Endothelial cell of umbilical vein (primary cell): ENCODE results near the gene CHD9NB. TPM values are rescaled to one million over a fixed set of nuclear protein-coding genes. Genes with fewer than 3 reads are reported as not detected.

Source experiments
- Bru-seq: library from RNA; stranded (reverse); fragments of 400-500 nt; gene quantifications from one replicate; lab custom pipeline; 2021; lab: Mats Ljungman, UMichigan
- BruChase-seq, 2 experiments: library from RNA; stranded (reverse); fragments of 400-500 nt; gene quantifications; one replicate each; lab custom pipeline; 2021; lab: Mats Ljungman, UMichigan
- BruUV-seq: library from RNA; stranded (reverse); fragments of 400-500 nt; replicated peaks from 2 replicates; lab custom pipeline; 2021; lab: Mats Ljungman, UMichigan
- CTCF ChIA-PET: fragments of 300-600, 350-600 bp; sonication (Branson Sonifier 250); formaldehyde crosslinking; loops from one replicate; lab custom pipeline; 2021; ENCODE audit warnings: antibody characterized with exemption, inconsistent platforms; lab: Charles Lee
- POLR2A ChIA-PET: fragments of 300-600, 350-600 bp; sonication (Branson Sonifier 250); formaldehyde crosslinking; loops from one replicate; lab custom pipeline; 2021; ENCODE audit warnings: antibody characterized with exemption, inconsistent platforms; lab: Charles Lee
- DNase-seq: peaks from one replicate; pipeline ENCODE4 v3.0.0-alpha.2; 2011; ENCODE audit warnings: low read depth, low spot score
- FAIRE-seq: peaks from 2 replicates; lab custom pipeline; 2011; peaks lifted over from hg19 to GRCh38; lab: Jason Lieb, UNC
- H2AFZ ChIP-seq: 2 replicates; pipeline ENCODE4 v1.6.0; 2012; ENCODE audit warnings: low read depth, low read length, control low read depth, inconsistent platforms
- H3K27ac ChIP-seq: 2 replicates; pipeline ENCODE4 v1.5.1; 2011; ENCODE audit warnings: low read depth, mild to moderate bottlenecking, control low read depth, low read length, moderate library complexity; ENCODE audit not compliant: insufficient read depth
- H3K27me3 ChIP-seq, 2 experiments: 2 replicates each; pipeline versions ENCODE4 v1.6.0 to v1.6.1; 2011; ENCODE audit warnings: low read length in 2 of 2, mixed read lengths in 1 of 2; ENCODE audit not compliant: control insufficient read depth in 2 of 2, insufficient read depth in 2 of 2
- H3K36me3 ChIP-seq, 2 experiments: 2 replicates in 1 of 2; 3 replicates in 1 of 2; pipeline ENCODE4 v1.5.1; 2011; ENCODE audit warnings: low read length in 2 of 2, mild to moderate bottlenecking in 1 of 2, moderate library complexity in 1 of 2; ENCODE audit not compliant: control insufficient read depth in 2 of 2, insufficient read depth in 2 of 2; ENCODE audit errors: extremely low read depth in 1 of 2
- H3K4me1 ChIP-seq: 3 replicates; pipeline ENCODE4 v1.5.1; 2011; ENCODE audit warnings: mild to moderate bottlenecking, low read length; ENCODE audit not compliant: control insufficient read depth, insufficient read depth; ENCODE audit errors: extremely low read depth
- H3K4me2 ChIP-seq: 2 replicates; pipeline ENCODE4 v1.6.1; 2011; ENCODE audit warnings: low read length, control low read depth, mixed read lengths; ENCODE audit not compliant: insufficient read depth
- H3K4me3 ChIP-seq, 3 experiments: fragments of 200-600 bp in 1 of 3; sonication (generic), shearing (Covaris generic) in 1 of 3; replicated peaks in 1 of 3; 2 replicates each; pipeline ENCODE4 v1.5.1; 2011 to 2016; ENCODE audit warnings: control low read depth in 3 of 3, low read length in 3 of 3, mild to moderate bottlenecking in 2 of 3, inconsistent platforms in 1 of 3, low read depth in 1 of 3, moderate library complexity in 1 of 3; ENCODE audit not compliant: insufficient read depth in 1 of 3
- H3K79me2 ChIP-seq: 2 replicates; pipeline ENCODE4 v1.6.0; 2012; ENCODE audit warnings: low read length, inconsistent platforms; ENCODE audit not compliant: control insufficient read depth, insufficient read depth
- H3K9ac ChIP-seq: replicated peaks from 2 replicates; pipeline ENCODE3; 2011; ENCODE audit warnings: low read length, control low read depth; ENCODE audit not compliant: insufficient read depth; ENCODE audit errors: extremely low read depth
- H3K9me1 ChIP-seq: replicated peaks from 3 replicates; pipeline ENCODE4 v1.6.0; 2011; ENCODE audit warnings: mild to moderate bottlenecking, low read length; ENCODE audit not compliant: control insufficient read depth, insufficient read depth; ENCODE audit errors: extremely low read depth
- H3K9me3 ChIP-seq: replicated peaks from 2 replicates; pipeline ENCODE4 v1.5.1; 2012; ENCODE audit warnings: low read length, inconsistent platforms; ENCODE audit not compliant: control insufficient read depth, insufficient read depth
- H4K20me1 ChIP-seq: replicated peaks from 2 replicates; pipeline ENCODE3; 2011; ENCODE audit warnings: mild to moderate bottlenecking, low read length; ENCODE audit not compliant: control insufficient read depth, insufficient read depth; ENCODE audit errors: extremely low read depth
- EZH2 ChIP-seq: IDR thresholded peaks from 2 replicates; pipeline ENCODE4 v1.6.1; 2012; ENCODE audit warnings: borderline replicate concordance, low read depth, mild to moderate bottlenecking, moderate library complexity, low read length, inconsistent platforms; ENCODE audit not compliant: severe bottlenecking
- FOS ChIP-seq: IDR thresholded peaks from 2 replicates; pipeline ENCODE4 v1.6.1; 2011; ENCODE audit warnings: mild to moderate bottlenecking, low read length, moderate library complexity, borderline replicate concordance; ENCODE audit not compliant: insufficient read depth
- JUN ChIP-seq: IDR thresholded peaks from 2 replicates; pipeline ENCODE4 v1.6.1; 2011; ENCODE audit warnings: borderline replicate concordance, low read depth; ENCODE audit not compliant: insufficient read length, insufficient read depth
- MAX ChIP-seq: IDR thresholded peaks from 2 replicates; pipeline ENCODE4 v1.6.1; 2011; ENCODE audit not compliant: insufficient read depth, insufficient read length
- POLR2A ChIP-seq: IDR thresholded peaks from 2 replicates; pipeline ENCODE4 v1.6.1; 2012; ENCODE audit warnings: low read depth, mild to moderate bottlenecking, control low read depth, low read length
- POLR2AphosphoS5 ChIP-seq: IDR thresholded peaks from 2 replicates; pipeline ENCODE4 v1.6.1; 2012; ENCODE audit warnings: low read depth, mild to moderate bottlenecking, control low read depth, low read length, moderate library complexity; ENCODE audit not compliant: insufficient read depth
- dilution Hi-C: fragments of 300-500 bp; cut with MboI; formaldehyde crosslinking; loops from one replicate; pipeline ENCODE4 v1.15.0; 2019; ENCODE audit warnings: low sequenced_read_pairs; ENCODE audit not compliant: extremely low pct_ligation_motif_present
- intact Hi-C: fragments of 100-400 bp; cut with micrococcal nuclease; formaldehyde crosslinking; loops from one replicate; pipeline ENCODE4 v1.10.0; 2022
- long read RNA-seq: library from polyadenylated mRNA; stranded (forward); transcript quantifications from one replicate; pipeline ENCODE4 v2.0.0, GENCODE V29; 2021
- polyA minus RNA-seq, 3 experiments: library from RNA; depleted of rRNA, polyadenylated mRNA; stranded (reverse); fragments of >200 nt; gene quantifications; 1 replicate in 1 of 3; 2 replicates in 2 of 3; pipeline ENCODE4 v1.2.3, GENCODE V29; 2011
- polyA plus RNA-seq, 4 experiments: library from polyadenylated mRNA; depleted of rRNA in 3 of 4; stranded (reverse) in 3 of 4; unstranded in 1 of 4; fragments of >200 nt; gene quantifications; 2 replicates each; pipeline versions ENCODE4 v1.2.1 to v1.2.3, GENCODE V29; 2011 to 2012; ENCODE audit warnings: missing spikeins in 1 of 4
- total RNA-seq: library from RNA; stranded (reverse); gene quantifications from 2 replicates; pipeline ENCODE4 v1.2.3, GENCODE V29; 2021

The CHD9NB gene
- total RNA-seq: 0.66 and 1.7 TPM in 2 replicates
- 0.35 and 0.44 TPM in 2 replicates for polyA plus RNA-seq
- 0.58 TPM in 2 replicates for polyA plus RNA-seq (2011; cell fraction: cytosol; rRNA removed)
- 0.94 and 1.2 TPM in 2 replicates for polyA plus RNA-seq (2011; cell fraction: nucleus; rRNA removed)
- polyA plus RNA-seq (2012): 0.71 and 1.5 TPM in 2 replicates
- 0.53 and 1.4 TPM in 2 replicates for polyA minus RNA-seq
- not detected for polyA minus RNA-seq (2011; cell fraction: cytosol; rRNA and poly(A)+ RNA removed)
- 0.72 and 1.3 TPM in 2 replicates for polyA minus RNA-seq (2011; cell fraction: nucleus; rRNA and poly(A)+ RNA removed)
- percentile 26 among the genes with signal in this experiment for Bru-seq, nascent RNA
- BruChase-seq, experiment 1, labeled RNA remaining after a 6-hour chase: percentile 47 among the genes with signal in this experiment
- BruChase-seq, experiment 2, labeled RNA remaining after a 2-hour chase: percentile 38 among the genes with signal in this experiment
- long read RNA-seq, partial matches to known transcripts: 0 of 1 reads
- long read RNA-seq, other reads (novel, unspliced or antisense): 0 of 1 reads

- peaks cover 6% of the 10 kb centered on the region for H3K79me2 ChIP-seq
- BruUV-seq: no TSS peak
- peak within 1 kb of the TSS; percentile 55 for H3K4me2 ChIP-seq
- intact Hi-C loops (loop anchor here (10.0 kb wide), 2 partner anchors 382 to 452 kb away; partner anchors contain the start of genes AKTIP and RBL2), dilution Hi-C loops (no loop called here)
- POLR2A ChIA-PET: interaction anchor here (0.7 kb wide), 1 partner anchor 202 kb away, joined by 3 read pairs; no protein-coding TSS in a partner anchor
- H3K9ac ChIP-seq: no peak within 1 kb of the TSS
- no peaks in the 10 kb centered on the region for H3K36me3 ChIP-seq
- peak within 1 kb of the TSS; percentile 95 for H2AFZ ChIP-seq
- peaks cover 26% of the 10 kb centered on the region for H3K4me1 ChIP-seq
- H3K9me1 ChIP-seq: no peaks in the 10 kb centered on the region
- H3K27ac ChIP-seq: peak within 1 kb of the TSS; percentile 57
- H4K20me1 ChIP-seq: no peaks in the 10 kb centered on the region
- FAIRE-seq (peak; percentile 91), DNase-seq (peak; percentile 76)
- CTCF ChIA-PET: interaction anchor here (0.7 to 5.6 kb wide), 10 partner anchors 46 to 457 kb away, joined by 3 to 62 read pairs (median 6); no protein-coding TSS in a partner anchor
- H3K4me3 ChIP-seq: peak within 1 kb of the TSS in 1 of 3 experiments; percentile 50
- no peaks in the 10 kb centered on the region for H3K9me3 ChIP-seq
- H3K27me3 ChIP-seq: no peaks in the 10 kb centered on the region
- peak; percentile 65 for TF ChIP-seq FOS
- no peak for TF ChIP-seq MAX
- TF ChIP-seq POLR2A: peak; percentile 82
- peak; percentile 19 for TF ChIP-seq JUN
- no peak for TF ChIP-seq EZH2
- TF ChIP-seq POLR2AphosphoS5: peak; percentile 76
Observed at GRCh38 chr16:53052519-53053501, at the start of gene CHD9NB. Gene CHD9NB, minus strand, starts transcription at chr16:53052897. Its CDS starts 8,739 bp downstream, at chr16:53044158.
